ENCODE measurements around the gene MATN1. TPM values are rescaled to one million over a fixed set of nuclear protein-coding genes. Genes with fewer than 3 reads are reported as not detected.

Gene MATN1
- total and polyA plus RNA-seq, 9 donors = 0.71 to 2.1 (median 0.88) TPM

DNA sequence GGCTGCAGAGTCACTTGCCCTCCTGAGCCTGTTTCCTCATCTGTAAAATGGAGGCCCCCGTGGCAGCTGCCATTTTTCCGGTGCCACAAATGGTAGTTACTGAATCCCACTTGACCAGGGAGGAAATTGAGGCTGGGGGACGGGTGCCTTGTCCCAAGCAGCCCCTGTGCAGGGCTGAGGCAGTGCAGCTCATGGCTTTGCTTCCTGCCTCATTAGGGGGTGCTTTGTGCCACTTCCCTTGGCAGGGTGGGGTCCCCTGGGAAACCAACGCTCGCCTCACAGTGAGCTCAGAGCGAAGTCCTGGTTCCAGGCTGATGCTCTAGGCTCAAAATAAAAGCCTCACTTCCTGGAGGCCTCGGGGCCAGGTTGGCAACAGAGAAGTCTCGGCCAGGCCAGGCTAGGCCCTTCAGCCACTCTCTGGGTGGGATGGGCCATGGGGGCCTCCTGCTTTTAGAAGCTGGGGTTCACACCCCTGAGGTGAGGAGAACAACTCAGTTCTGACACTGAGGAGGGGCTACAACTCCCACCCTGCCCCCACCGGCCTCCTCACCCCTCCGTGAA, 27.4 kb upstream of the MATN1 start:
- H3K27me3 ChIP-seq (ENCODE audit: control insufficient read depth, insufficient read depth, low read length) = no peaks in the 10 kb centered on the region
- peaks cover 43% of the 10 kb centered on the region for H3K4me1 ChIP-seq (ENCODE audit: control insufficient read depth, insufficient read depth, low read length)
- WGBS (ENCODE audit: insufficient coverage) = 70% methylated on average over 7 of the region's 10 CpGs
- no peaks in the 10 kb centered on the region for H3K9me3 ChIP-seq (replicated peaks; ENCODE audit: control insufficient read depth, low read depth, low read length)
- no peak overlapping the region for H3K27ac ChIP-seq (ENCODE audit: low read length)
- H3K36me3 ChIP-seq (ENCODE audit: control insufficient read depth, insufficient read depth, low read length) = no peaks in the 10 kb centered on the region
- H3K4me3 ChIP-seq (ENCODE audit: low read length) = no peak overlapping the region
- no peak for DNase-seq

DNA sequence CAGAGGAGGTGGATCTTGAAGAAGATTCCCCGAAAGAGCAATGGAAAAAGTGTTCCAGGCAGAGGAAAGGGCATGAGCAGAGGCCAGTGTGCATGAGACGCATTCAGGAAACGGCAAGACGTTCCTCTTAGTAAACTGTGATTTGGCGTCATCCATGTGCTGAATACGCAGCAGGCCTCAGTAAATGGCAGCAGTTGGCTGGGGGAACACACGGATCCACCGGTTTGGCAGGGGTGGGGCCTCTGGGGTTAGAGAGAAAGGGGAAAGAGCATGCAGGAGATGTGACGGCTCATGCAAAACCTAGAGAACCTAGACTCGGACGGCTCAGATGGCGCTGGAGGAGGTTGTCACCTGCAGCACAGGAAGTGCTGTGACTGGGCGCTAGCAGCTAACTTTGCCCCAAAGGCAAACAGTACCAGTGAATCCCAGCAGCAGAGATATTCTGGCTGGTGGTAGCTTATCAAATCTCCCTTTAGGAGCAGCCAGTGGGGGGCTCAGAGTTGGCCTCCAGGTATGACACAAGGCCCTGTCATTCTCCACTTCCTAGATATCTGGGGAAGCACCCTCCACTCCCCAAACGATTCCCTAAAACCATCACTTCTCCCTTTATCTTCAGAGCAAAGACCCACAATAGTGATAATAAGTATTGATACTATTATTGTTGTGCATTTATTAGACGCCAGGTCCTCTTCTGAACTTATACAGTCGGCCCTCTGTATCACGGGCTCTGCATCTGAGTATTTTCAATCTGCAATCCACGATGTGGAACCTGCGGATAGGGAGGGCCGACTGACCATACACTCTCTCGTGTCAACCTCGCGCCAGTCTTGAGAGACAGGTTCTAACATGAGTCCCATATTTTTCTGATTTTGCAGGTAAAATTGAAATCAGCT, 26.6 kb upstream of the MATN1 start:
- no peak overlapping the region for H3K4me3 ChIP-seq (ENCODE audit: low read length)
- H3K27ac ChIP-seq (ENCODE audit: low read length) = peak overlapping the region; percentile 67
- no peak for DNase-seq
- 71% methylated on average over 22 of the region's 23 CpGs for WGBS (ENCODE audit: insufficient coverage)
- no peaks in the 10 kb centered on the region for H3K36me3 ChIP-seq (ENCODE audit: control insufficient read depth, insufficient read depth, low read length)
- peaks cover 37% of the 10 kb centered on the region for H3K4me1 ChIP-seq (ENCODE audit: control insufficient read depth, insufficient read depth, low read length)
- H3K9me3 ChIP-seq (replicated peaks; ENCODE audit: control insufficient read depth, low read depth, low read length) = no peaks in the 10 kb centered on the region
- H3K27me3 ChIP-seq (ENCODE audit: control insufficient read depth, insufficient read depth, low read length) = no peaks in the 10 kb centered on the region

DNA sequence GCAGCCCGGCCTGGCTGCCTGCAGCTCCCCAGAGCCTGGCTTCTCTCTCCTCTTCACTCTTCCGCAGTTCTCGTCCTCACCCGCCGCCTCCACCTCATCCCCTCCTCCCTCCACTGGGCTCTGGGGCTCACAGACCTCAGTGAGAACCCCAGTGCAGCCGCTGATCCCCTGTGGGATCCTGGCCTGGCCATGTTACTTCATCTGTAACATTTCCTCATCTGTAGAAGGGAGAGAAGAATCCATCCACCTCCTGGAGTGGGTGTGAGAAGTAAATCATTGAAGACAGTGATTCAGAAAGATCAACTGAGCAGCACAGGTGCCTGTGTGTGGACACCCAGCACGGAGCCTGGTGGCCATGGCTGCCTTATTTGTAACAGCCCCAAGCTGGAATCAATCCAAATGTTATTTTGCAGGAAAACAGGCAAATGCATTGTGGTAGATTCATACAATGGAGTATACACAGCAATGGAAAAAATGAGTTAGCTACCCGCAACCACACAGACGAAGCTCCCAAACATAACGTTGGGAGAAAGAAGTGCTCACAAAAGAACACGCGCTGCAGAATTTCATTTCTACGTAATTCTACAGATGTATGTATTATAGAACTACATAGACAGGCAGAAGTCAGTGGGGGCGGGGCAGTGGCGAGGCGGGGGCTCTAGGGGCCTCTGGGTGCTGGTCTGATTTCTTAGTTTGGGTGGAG, 25.5 kb upstream of the MATN1 start:
- H3K36me3 ChIP-seq (ENCODE audit: control insufficient read depth, insufficient read depth, low read length) = no peaks in the 10 kb centered on the region
- peaks cover 33% of the 10 kb centered on the region for H3K4me1 ChIP-seq (ENCODE audit: control insufficient read depth, insufficient read depth, low read length)
- H3K27ac ChIP-seq (ENCODE audit: low read length) = peak overlapping the region; percentile 67
- no peaks in the 10 kb centered on the region for H3K27me3 ChIP-seq (ENCODE audit: control insufficient read depth, insufficient read depth, low read length)
- DNase-seq = peak; percentile 73
- WGBS (ENCODE audit: insufficient coverage) = 23% methylated on average over 6 of the region's 16 CpGs
- H3K9me3 ChIP-seq (replicated peaks; ENCODE audit: control insufficient read depth, low read depth, low read length) = no peaks in the 10 kb centered on the region
- no peak overlapping the region for H3K4me3 ChIP-seq (ENCODE audit: low read length)

DNA sequence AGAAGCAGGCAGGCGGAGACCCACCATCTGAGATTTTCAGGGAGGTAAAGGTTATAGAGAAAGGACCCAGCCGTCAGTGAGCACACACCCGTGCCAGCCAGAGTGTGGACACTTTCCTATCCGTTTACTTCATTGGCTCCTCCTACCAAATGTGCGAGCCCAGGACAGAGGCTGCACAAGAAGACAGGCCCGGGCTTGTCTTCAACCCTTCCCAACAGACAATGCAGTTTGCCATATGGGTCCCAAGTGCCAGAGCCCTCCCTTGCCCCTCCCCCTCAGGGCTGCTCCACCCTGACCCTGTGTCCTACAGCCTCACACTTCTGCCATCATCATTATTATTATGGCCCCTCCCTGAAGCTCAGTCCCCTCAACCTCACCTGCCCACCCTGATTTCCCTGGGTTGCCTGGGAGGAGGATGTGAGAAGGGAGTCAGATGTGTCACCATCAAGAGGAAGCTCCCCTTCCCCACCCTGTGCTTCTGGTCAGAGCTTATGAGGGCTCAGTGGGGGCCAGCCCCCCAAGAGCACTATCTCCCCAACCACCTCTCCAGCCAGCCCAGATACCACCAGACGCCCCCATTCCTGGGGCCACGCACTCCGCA, 24.8 kb upstream of the MATN1 start:
- no peak overlapping the region for H3K4me3 ChIP-seq (ENCODE audit: low read length)
- H3K4me1 ChIP-seq (ENCODE audit: control insufficient read depth, insufficient read depth, low read length) = peaks cover 33% of the 10 kb centered on the region
- H3K9me3 ChIP-seq (replicated peaks; ENCODE audit: control insufficient read depth, low read depth, low read length) = no peaks in the 10 kb centered on the region
- H3K27ac ChIP-seq (ENCODE audit: low read length) = no peak overlapping the region
- no peak for DNase-seq
- 35% methylated on average over 5 of the region's 9 CpGs for WGBS (ENCODE audit: insufficient coverage)
- no peaks in the 10 kb centered on the region for H3K36me3 ChIP-seq (ENCODE audit: control insufficient read depth, insufficient read depth, low read length)
- H3K27me3 ChIP-seq (ENCODE audit: control insufficient read depth, insufficient read depth, low read length) = no peaks in the 10 kb centered on the region

DNA sequence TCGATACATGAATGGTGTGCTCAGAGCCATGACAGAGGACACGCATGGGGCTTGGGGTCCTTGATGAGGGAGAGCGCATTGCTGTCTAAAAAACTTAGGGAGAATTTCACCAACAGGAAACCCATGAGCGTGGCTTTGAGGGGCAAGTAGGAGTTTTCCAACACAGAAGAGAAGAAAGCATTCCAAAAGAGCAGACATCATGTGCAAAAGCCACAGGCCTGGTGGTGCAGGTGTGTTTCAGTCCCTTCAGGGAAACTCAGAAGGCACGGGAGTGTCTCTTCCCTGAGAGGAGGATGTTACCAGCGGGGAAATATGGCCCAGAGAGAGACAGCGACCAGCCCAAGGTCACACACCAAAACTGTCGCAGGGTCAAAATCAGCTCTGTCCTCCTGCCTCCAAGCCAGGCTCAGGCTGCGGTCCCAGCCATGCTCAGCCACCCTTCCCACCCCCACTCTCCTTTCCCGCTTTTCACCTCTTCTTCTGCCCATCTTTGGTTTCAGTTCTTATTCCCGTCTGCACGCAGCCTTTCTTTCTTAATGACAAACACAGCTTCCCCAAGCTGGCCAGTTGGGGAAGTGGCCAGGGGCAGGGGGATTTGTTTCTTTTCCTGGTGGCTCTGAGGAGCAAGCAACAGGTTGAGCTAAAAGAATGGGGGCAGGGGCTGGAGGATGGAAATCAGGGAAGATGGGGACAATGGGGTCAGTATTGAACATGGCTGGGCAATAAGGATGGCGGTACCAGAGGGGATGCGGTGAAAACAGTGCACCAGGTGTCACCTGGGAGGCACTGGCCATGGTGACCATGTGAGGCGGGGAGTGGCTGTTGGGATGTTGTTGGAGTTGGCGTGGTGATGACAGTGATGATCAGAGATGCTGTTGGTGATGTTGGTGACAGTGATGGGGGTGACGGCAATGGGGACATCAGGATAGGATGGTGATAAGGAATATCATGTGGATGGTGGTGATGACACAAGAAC, 23.9 kb upstream of the MATN1 start:
- Histone ChIP-seq H3K27ac (ENCODE audit: low read length) (no peak overlapping the region), H3K9me3 (replicated peaks; ENCODE audit: control insufficient read depth, low read depth, low read length) (no peaks in the 10 kb centered on the region), H3K4me3 (ENCODE audit: low read length) (no peak overlapping the region), H3K4me1 (ENCODE audit: control insufficient read depth, insufficient read depth, low read length) (peaks cover 33% of the 10 kb centered on the region), H3K36me3 (ENCODE audit: control insufficient read depth, insufficient read depth, low read length) (no peaks in the 10 kb centered on the region), H3K27me3 (ENCODE audit: control insufficient read depth, insufficient read depth, low read length) (no peaks in the 10 kb centered on the region)
- 74% methylated on average over 14 of the region's 17 CpGs for WGBS (ENCODE audit: insufficient coverage)
- peak; percentile 50 for DNase-seq

DNA sequence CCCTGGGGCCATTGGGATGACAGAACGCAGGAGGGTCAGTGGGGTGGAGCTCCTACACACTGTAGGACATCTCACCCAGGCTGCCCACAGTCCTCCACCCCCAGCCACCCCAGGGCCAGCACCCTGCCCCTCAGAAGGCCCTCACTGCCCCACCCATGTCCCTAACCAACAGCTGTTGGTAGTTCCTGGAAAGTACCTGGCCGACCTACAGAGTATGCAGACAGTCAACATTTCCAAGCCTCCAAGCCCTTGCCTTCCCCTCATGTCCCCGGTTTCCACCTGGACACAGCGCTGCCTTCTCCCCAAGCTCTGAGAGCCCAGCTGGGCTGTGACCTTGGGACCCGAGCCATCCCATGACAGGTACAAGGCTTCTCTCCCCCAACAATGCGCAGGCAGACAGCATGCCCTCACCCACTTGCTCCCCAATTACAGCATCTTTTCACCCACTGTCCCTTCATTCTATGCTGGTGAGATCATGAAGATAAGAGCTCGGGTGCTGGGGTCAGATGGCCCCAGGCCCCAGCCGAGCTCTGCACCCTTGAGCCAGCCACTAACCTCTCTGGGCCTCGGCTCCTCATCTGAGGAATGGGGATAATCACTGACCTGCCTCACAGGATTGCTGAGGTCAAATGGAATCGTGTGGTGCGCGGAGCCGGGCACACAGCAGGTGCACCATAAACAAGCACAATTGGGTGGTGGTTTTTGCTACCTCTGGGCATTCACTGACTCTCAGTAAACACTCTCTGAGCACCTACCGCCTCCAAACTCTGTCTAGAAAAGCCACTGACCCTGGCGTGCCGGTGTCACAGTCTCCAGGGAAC, 23.0 kb upstream of the MATN1 start:
- no peaks in the 10 kb centered on the region for H3K36me3 ChIP-seq (ENCODE audit: control insufficient read depth, insufficient read depth, low read length)
- no peak overlapping the region for H3K27ac ChIP-seq (ENCODE audit: low read length)
- no peak for DNase-seq
- H3K9me3 ChIP-seq (replicated peaks; ENCODE audit: control insufficient read depth, low read depth, low read length) = no peaks in the 10 kb centered on the region
- 81% methylated on average over 11 of the region's 16 CpGs for whole genome bisulfite sequencing (ENCODE audit: insufficient coverage)
- H3K27me3 ChIP-seq (ENCODE audit: control insufficient read depth, insufficient read depth, low read length) = no peaks in the 10 kb centered on the region
- H3K4me3 ChIP-seq (ENCODE audit: low read length) = no peak overlapping the region
- H3K4me1 ChIP-seq (ENCODE audit: control insufficient read depth, insufficient read depth, low read length) = peaks cover 33% of the 10 kb centered on the region

DNA sequence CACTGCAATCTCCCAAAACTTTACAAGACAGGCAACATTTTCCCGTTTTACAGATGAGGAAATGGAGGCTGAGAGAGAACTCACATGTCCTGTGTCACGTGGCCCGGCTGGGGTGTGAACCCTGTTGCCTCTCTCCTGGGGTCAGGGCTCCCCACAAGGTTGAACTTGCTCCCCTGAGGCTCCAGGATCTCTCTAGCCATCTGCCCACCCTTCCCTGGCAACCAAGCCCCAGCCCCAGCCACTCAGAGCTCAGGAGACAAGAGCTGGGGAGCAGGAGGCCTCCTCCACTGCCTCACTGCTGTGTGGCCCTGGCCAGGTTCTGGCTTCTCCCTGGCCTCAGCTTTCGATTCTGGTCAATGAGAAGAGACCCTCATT, 22.4 kb upstream of the MATN1 start:
- Histone ChIP-seq H3K36me3 (ENCODE audit: control insufficient read depth, insufficient read depth, low read length) (no peaks in the 10 kb centered on the region), H3K9me3 (replicated peaks; ENCODE audit: control insufficient read depth, low read depth, low read length) (no peaks in the 10 kb centered on the region), H3K27me3 (ENCODE audit: control insufficient read depth, insufficient read depth, low read length) (no peaks in the 10 kb centered on the region), H3K27ac (ENCODE audit: low read length) (no peak overlapping the region), H3K4me1 (ENCODE audit: control insufficient read depth, insufficient read depth, low read length) (peaks cover 30% of the 10 kb centered on the region), H3K4me3 (ENCODE audit: low read length) (no peak overlapping the region)
- no peak for DNase-seq
- 62% methylated on average over 3 of the region's 4 CpGs for WGBS (ENCODE audit: insufficient coverage)

DNA sequence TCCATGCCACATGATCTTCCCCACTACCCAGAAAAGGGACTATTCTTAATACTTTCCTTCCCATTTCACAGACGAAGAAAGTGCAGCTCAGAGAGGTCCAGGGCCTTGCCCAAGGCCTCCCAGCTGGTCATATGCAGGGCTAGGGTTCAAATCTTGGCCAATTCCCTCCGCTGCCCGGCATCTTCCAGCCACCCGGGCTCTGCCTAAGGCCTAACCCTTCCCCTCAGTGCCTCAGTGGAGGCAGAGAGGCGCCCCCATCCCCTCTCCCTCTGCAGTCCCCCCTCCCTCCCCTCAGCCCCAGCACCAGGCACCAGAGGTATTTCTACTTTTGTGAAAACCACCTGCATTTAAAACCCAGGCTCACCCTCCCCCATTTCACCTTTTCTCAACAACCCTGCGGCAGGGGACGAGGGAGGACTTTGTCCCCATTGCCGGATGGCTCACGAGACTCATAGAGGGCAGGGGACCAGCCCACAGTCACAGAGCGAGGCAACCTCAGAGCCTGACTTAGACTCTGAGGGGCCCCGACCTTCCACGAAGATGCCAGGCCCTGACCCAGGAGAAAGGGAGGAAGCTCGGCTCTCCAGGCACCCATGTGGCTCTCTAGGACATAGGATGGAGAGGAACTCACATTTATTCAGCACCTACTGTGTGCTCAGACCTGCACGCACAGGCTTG, 21.9 kb upstream of the MATN1 start:
- WGBS (ENCODE audit: insufficient coverage) = 82% methylated on average over 9 of the region's 14 CpGs
- Histone ChIP-seq H3K4me1 (ENCODE audit: control insufficient read depth, insufficient read depth, low read length) (peaks cover 25% of the 10 kb centered on the region), H3K27me3 (ENCODE audit: control insufficient read depth, insufficient read depth, low read length) (no peaks in the 10 kb centered on the region), H3K4me3 (ENCODE audit: low read length) (no peak overlapping the region), H3K36me3 (ENCODE audit: control insufficient read depth, insufficient read depth, low read length) (no peaks in the 10 kb centered on the region), H3K9me3 (replicated peaks; ENCODE audit: control insufficient read depth, low read depth, low read length) (no peaks in the 10 kb centered on the region), H3K27ac (ENCODE audit: low read length) (no peak overlapping the region)
- DNase-seq = no peak

Measured in muscle of leg (tissue), 11 donors.